HepG2 (cell line): ENCODE results near the gene MGA. TPM values are rescaled to one million over a fixed set of nuclear protein-coding genes. Genes with fewer than 3 reads are reported as not detected.
A peak's percentile ranks its signal among the peaks of the same experiment; 100 is the strongest.

Source experiments
- CENPT ChIP-seq: sonication (generic); formaldehyde crosslinking; IDR thresholded peaks from 2 replicates; pipeline ENCODE4 v1.8.0; 2022; ENCODE audit warnings: low read depth, mild to moderate bottlenecking, moderate library complexity, missing genetic modification reagents
- FLYWCH1 ChIP-seq: sonication (generic); formaldehyde crosslinking; IDR thresholded peaks from 2 replicates; pipeline ENCODE4 v1.8.1; 2023; ENCODE audit warnings: mild to moderate bottlenecking, missing genetic modification reagents
- LCORL ChIP-seq, 2 experiments: fragments of 450-650 bp in 1 of 2; sonication (generic) in 1 of 2; formaldehyde crosslinking in 1 of 2; IDR thresholded peaks; 2 replicates each; pipeline versions ENCODE4 v1.5.0 to v1.6.1; 2017 to 2020; ENCODE audit warnings: antibody characterized with exemption in 1 of 2, missing genetic modification reagents in 1 of 2
- NR2F6 ChIP-seq, 2 experiments: IDR thresholded peaks; 2 replicates each; pipeline ENCODE4 v1.6.1; 2016; ENCODE audit warnings: antibody characterized with exemption in 1 of 2, mild to moderate bottlenecking in 1 of 2
- PHB2 ChIP-seq: fragments of 450-650 bp; IDR thresholded peaks from 2 replicates; pipeline ENCODE4 v1.6.1; 2018; ENCODE audit not compliant: partially characterized antibody
- POLR2A ChIP-seq, 2 experiments: IDR thresholded peaks; 2 replicates each; pipeline ENCODE4 v1.6.1; 2011; ENCODE audit warnings: low read depth in 2 of 2, low read length in 2 of 2, mild to moderate bottlenecking in 1 of 2, moderate library complexity in 1 of 2; ENCODE audit not compliant: insufficient read depth in 1 of 2
- SIN3A ChIP-seq: IDR thresholded peaks from 2 replicates; pipeline ENCODE4 v1.6.1; 2011; ENCODE audit warnings: low read depth, mild to moderate bottlenecking, control low read depth, low read length, borderline replicate concordance
- TBL1XR1 ChIP-seq: fragments of 150-350 bp; IDR thresholded peaks from 2 replicates; pipeline ENCODE4 v1.6.1; 2014; ENCODE audit warnings: borderline replicate concordance, low read length; ENCODE audit not compliant: partially characterized antibody
- ZBTB7A ChIP-seq: sonication (generic); formaldehyde crosslinking; IDR thresholded peaks from 2 replicates; pipeline ENCODE4 v1.8.0; 2022; ENCODE audit warnings: mild to moderate bottlenecking, missing genetic modification reagents
- ZNF224 ChIP-seq: sonication (generic); formaldehyde crosslinking; IDR thresholded peaks from 2 replicates; pipeline ENCODE4 v1.5.0; 2020; ENCODE audit warnings: mild to moderate bottlenecking, missing genetic modification reagents
- ZNF232 ChIP-seq: sonication (generic); formaldehyde crosslinking; IDR thresholded peaks from 2 replicates; pipeline ENCODE4 v1.4.0; 2020; ENCODE audit warnings: missing genetic modification reagents, borderline replicate concordance
- ZNF501 ChIP-seq: sonication (generic); formaldehyde crosslinking; IDR thresholded peaks from 2 replicates; pipeline ENCODE4 v1.5.1; 2020; ENCODE audit warnings: mild to moderate bottlenecking, moderate library complexity, missing genetic modification reagents
- ZNF549 ChIP-seq: sonication (generic); formaldehyde crosslinking; IDR thresholded peaks from 2 replicates; pipeline ENCODE4 v1.5.0; 2020; ENCODE audit warnings: missing genetic modification reagents
- ZNF747 ChIP-seq: sonication (generic); formaldehyde crosslinking; IDR thresholded peaks from 2 replicates; pipeline ENCODE4 v1.8.1; 2023; ENCODE audit warnings: missing genetic modification reagents, mild to moderate bottlenecking, borderline replicate concordance
- ZSCAN21 ChIP-seq: sonication (generic); formaldehyde crosslinking; IDR thresholded peaks from 2 replicates; pipeline ENCODE4 v1.8.0; 2022; ENCODE audit warnings: mild to moderate bottlenecking, missing genetic modification reagents, moderate library complexity, borderline replicate concordance
- polyA plus RNA-seq, 8 experiments: library from polyadenylated mRNA; depleted of rRNA in 3 of 8; stranded (reverse) in 7 of 8; unstranded in 1 of 8; fragments of >200 nt; fragmentation: Illumina TruSeq in 4 of 8; extraction: Trizol in 4 of 8; gene quantifications; 2 replicates each; pipeline versions ENCODE4 v1.2.1 to v1.2.3, GENCODE V29; 2011 to 2016; ENCODE audit warnings: low read depth in 4 of 8, missing spikeins in 1 of 8, mixed read lengths in 1 of 8; ENCODE audit not compliant: insufficient read depth in 1 of 8
- total RNA-seq, 5 experiments: library from RNA; depleted of rRNA; stranded (reverse); fragments of >200 nt; fragmentation: Illumina TruSeq; extraction: Trizol; gene quantifications; 2 replicates each; pipeline ENCODE4 v1.2.3, GENCODE V29; 2016; ENCODE audit warnings: low read depth in 1 of 5
- TF ChIP-seq, protein P1 (sequence below): sonication (generic); formaldehyde crosslinking; IDR thresholded peaks from 2 replicates; pipeline ENCODE4 v1.4.0; 2020; ENCODE audit warnings: low read depth, mild to moderate bottlenecking, missing genetic modification reagents
- TF ChIP-seq, protein P2 (sequence below): sonication (generic); formaldehyde crosslinking; IDR thresholded peaks from 2 replicates; pipeline ENCODE4 v1.4.0; 2020; ENCODE audit warnings: mild to moderate bottlenecking, missing genetic modification reagents
- TF ChIP-seq, protein P3 (sequence below): sonication (generic); formaldehyde crosslinking; conservative IDR thresholded peaks from 2 replicates; pipeline ENCODE4 v1.8.0; 2022; ENCODE audit warnings: missing genetic modification reagents
- TF ChIP-seq, protein P4 (sequence below): sonication (generic); formaldehyde crosslinking; IDR thresholded peaks from 2 replicates; pipeline ENCODE4 v1.4.0; 2020; ENCODE audit warnings: mild to moderate bottlenecking, missing genetic modification reagents
- TF ChIP-seq, protein P5 (sequence below): sonication (generic); formaldehyde crosslinking; IDR thresholded peaks from 2 replicates; pipeline ENCODE4 v1.8.0; 2022; ENCODE audit warnings: low read depth, missing genetic modification reagents

Gene MGA
- total and polyA plus RNA-seq, 2 of the 13 experiments (the other 11 are each of a cell fraction or from before 2014, with no cell fraction given), result 5.3 to 59.0 TPM

DNA sequence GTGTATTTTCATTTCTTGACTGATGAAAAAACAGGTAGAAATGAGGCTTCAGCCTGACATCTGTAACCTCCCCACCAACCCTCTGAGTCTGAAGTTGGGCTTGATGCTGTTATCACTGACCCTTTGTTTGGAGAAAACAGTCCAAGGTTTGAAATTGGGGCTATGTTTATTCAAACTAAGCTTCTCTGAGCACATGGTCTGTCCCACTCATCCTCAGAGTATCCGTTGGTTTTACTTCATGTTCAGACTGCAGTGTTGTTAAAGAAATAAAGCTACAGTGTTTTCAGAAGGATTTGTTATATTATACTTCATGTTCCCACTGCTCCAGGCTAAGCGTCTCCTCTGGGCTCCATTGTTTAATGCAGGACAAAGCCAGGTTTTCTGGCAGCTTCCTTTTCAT is 120.1 kb downstream of the MGA start (continued):
- TF ChIP-seq NR2F6 (IDR thresholded peaks at IDR 0.05) (no peak), NR2F6 (CRISPR knock-in tag; IDR thresholded peaks at IDR 0.05) (0 out of 2 replicates have a peak, but pooled peaks have one; percentile 15), ZNF747 (CRISPR knock-in tag) (no peak), ZNF224 (no peak), ZNF501 (CRISPR knock-in tag) (no peak), LCORL (IDR thresholded peaks at IDR 0.05) (peak; percentile 89), LCORL (CRISPR knock-in tag; IDR thresholded peaks at IDR 0.05) (0 out of 2 replicates have a peak, but pooled peaks have one; percentile 31), PHB2 (no peak), CENPT (CRISPR knock-in tag) (no peak), ZNF549 (no peak), ZSCAN21 (CRISPR knock-in tag) (no peak), POLR2A (IDR thresholded peaks at IDR 0.05; ENCODE audit: insufficient read depth in 1 of 2, low read depth in 2 of 2, low read length in 2 of 2) (no peak), ZBTB7A (CRISPR knock-in tag) (no peak), ZNF232 (CRISPR knock-in tag) (no peak), TBL1XR1 (no peak), SIN3A (no peak), FLYWCH1 (CRISPR knock-in tag) (no peak)
- TF ChIP-seq, protein P1, sequence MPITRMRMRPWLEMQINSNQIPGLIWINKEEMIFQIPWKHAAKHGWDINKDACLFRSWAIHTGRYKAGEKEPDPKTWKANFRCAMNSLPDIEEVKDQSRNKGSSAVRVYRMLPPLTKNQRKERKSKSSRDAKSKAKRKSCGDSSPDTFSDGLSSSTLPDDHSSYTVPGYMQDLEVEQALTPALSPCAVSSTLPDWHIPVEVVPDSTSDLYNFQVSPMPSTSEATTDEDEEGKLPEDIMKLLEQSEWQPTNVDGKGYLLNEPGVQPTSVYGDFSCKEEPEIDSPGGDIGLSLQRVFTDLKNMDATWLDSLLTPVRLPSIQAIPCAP (CRISPR knock-in tag), result no peak
- TF ChIP-seq, protein P2, sequence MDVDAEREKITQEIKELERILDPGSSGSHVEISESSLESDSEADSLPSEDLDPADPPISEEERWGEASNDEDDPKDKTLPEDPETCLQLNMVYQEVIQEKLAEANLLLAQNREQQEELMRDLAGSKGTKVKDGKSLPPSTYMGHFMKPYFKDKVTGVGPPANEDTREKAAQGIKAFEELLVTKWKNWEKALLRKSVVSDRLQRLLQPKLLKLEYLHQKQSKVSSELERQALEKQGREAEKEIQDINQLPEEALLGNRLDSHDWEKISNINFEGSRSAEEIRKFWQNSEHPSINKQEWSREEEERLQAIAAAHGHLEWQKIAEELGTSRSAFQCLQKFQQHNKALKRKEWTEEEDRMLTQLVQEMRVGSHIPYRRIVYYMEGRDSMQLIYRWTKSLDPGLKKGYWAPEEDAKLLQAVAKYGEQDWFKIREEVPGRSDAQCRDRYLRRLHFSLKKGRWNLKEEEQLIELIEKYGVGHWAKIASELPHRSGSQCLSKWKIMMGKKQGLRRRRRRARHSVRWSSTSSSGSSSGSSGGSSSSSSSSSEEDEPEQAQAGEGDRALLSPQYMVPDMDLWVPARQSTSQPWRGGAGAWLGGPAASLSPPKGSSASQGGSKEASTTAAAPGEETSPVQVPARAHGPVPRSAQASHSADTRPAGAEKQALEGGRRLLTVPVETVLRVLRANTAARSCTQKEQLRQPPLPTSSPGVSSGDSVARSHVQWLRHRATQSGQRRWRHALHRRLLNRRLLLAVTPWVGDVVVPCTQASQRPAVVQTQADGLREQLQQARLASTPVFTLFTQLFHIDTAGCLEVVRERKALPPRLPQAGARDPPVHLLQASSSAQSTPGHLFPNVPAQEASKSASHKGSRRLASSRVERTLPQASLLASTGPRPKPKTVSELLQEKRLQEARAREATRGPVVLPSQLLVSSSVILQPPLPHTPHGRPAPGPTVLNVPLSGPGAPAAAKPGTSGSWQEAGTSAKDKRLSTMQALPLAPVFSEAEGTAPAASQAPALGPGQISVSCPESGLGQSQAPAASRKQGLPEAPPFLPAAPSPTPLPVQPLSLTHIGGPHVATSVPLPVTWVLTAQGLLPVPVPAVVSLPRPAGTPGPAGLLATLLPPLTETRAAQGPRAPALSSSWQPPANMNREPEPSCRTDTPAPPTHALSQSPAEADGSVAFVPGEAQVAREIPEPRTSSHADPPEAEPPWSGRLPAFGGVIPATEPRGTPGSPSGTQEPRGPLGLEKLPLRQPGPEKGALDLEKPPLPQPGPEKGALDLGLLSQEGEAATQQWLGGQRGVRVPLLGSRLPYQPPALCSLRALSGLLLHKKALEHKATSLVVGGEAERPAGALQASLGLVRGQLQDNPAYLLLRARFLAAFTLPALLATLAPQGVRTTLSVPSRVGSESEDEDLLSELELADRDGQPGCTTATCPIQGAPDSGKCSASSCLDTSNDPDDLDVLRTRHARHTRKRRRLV, result no peak
- TF ChIP-seq, protein P3, sequence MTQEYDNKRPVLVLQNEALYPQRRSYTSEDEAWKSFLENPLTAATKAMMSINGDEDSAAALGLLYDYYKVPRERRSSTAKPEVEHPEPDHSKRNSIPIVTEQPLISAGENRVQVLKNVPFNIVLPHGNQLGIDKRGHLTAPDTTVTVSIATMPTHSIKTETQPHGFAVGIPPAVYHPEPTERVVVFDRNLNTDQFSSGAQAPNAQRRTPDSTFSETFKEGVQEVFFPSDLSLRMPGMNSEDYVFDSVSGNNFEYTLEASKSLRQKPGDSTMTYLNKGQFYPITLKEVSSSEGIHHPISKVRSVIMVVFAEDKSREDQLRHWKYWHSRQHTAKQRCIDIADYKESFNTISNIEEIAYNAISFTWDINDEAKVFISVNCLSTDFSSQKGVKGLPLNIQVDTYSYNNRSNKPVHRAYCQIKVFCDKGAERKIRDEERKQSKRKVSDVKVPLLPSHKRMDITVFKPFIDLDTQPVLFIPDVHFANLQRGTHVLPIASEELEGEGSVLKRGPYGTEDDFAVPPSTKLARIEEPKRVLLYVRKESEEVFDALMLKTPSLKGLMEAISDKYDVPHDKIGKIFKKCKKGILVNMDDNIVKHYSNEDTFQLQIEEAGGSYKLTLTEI, result no peak
- TF ChIP-seq, protein P4, sequence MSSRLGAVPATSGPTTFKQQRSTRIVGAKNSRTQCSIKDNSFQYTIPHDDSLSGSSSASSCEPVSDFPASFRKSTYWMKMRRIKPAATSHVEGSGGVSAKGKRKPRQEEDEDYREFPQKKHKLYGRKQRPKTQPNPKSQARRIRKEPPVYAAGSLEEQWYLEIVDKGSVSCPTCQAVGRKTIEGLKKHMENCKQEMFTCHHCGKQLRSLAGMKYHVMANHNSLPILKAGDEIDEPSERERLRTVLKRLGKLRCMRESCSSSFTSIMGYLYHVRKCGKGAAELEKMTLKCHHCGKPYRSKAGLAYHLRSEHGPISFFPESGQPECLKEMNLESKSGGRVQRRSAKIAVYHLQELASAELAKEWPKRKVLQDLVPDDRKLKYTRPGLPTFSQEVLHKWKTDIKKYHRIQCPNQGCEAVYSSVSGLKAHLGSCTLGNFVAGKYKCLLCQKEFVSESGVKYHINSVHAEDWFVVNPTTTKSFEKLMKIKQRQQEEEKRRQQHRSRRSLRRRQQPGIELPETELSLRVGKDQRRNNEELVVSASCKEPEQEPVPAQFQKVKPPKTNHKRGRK (CRISPR knock-in tag), result no peak
- TF ChIP-seq, protein P5, sequence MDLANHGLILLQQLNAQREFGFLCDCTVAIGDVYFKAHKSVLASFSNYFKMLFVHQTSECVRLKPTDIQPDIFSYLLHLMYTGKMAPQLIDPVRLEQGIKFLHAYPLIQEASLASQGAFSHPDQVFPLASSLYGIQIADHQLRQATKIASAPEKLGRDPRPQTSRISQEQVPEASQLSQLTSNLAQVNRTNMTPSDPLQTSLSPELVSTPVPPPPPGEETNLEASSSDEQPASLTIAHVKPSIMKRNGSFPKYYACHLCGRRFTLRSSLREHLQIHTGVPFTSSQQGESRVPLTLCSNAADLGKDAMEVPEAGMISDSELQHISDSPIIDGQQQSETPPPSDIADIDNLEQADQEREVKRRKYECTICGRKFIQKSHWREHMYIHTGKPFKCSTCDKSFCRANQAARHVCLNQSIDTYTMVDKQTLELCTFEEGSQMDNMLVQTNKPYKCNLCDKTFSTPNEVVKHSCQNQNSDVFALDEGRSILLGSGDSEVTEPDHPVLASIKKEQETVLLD (CRISPR knock-in tag), result no peak
